ENCODE measurements around the gene STPG2.

Gene STPG2

GRCh38 chr4:98143001-98143899 is at the start of gene STPG2:
Gene STPG2, minus strand, starts transcription at chr4:98143476.
- peak; percentile 82 to 90 (median 87) for DNase-seq

GRCh38 chr4:98185279-98185678 is 42.0 kb upstream of the STPG2 start:
- no peak for DNase-seq

GRCh38 chr4:98181809-98182208 is 38.5 kb upstream of the STPG2 start:
- DNase-seq = no peak

GRCh38 chr4:98179951-98180350 is 36.7 kb upstream of the STPG2 start:
- DNase-seq = no peak

- DNase-seq = no peak
Measured at GRCh38 chr4:98176531-98176930, 33.3 kb upstream of the STPG2 start.

GRCh38 chr4:98170035-98170434 is 26.8 kb upstream of the STPG2 start:
- no peak for DNase-seq

GRCh38 chr4:98166731-98167041 is 23.4 kb upstream of the STPG2 start:
- no peak for DNase-seq

- DNase-seq = no peak
Measured at GRCh38 chr4:98166025-98166730, 22.9 kb upstream of the STPG2 start.

GRCh38 chr4:98162696-98163095 is 19.4 kb upstream of the STPG2 start:
- no peak for DNase-seq

- DNase-seq = no peak
Measured at GRCh38 chr4:98151145-98151924, 8.1 kb upstream of the STPG2 start.

- peak in 1 of 6 experiments; percentile 1 for DNase-seq
Measured at GRCh38 chr4:98150092-98150761, 7.0 kb upstream of the STPG2 start.

GRCh38 chr4:98148856-98149255 is 5.6 kb upstream of the STPG2 start:
- DNase-seq = no peak

GRCh38 chr4:98126141-98126540 is 17.1 kb downstream of the STPG2 start:
- no peak for DNase-seq

GRCh38 chr4:98125585-98125984 is 17.7 kb downstream of the STPG2 start:
- no peak for DNase-seq

GRCh38 chr4:98117363-98117762 is 25.9 kb downstream of the STPG2 start:
- no peak for DNase-seq

GRCh38 chr4:98113012-98113411 is 30.3 kb downstream of the STPG2 start:
- DNase-seq = peak in 2 of 6 experiments; percentile 1 to 2

GRCh38 chr4:98110929-98111328 is 32.3 kb downstream of the STPG2 start:
- no peak for DNase-seq

- no peak for DNase-seq
Measured at GRCh38 chr4:98110214-98110613, 33.1 kb downstream of the STPG2 start.

- no peak for DNase-seq
Measured at GRCh38 chr4:98102660-98103059, 40.6 kb downstream of the STPG2 start.

- no peak for DNase-seq
Measured at GRCh38 chr4:98101988-98102387, 41.3 kb downstream of the STPG2 start.

- DNase-seq = no peak
Measured at GRCh38 chr4:98098764-98099163, 44.5 kb downstream of the STPG2 start.

GRCh38 chr4:98094118-98094517 is 49.2 kb downstream of the STPG2 start:
- DNase-seq = no peak

GRCh38 chr4:98093662-98094061 is 49.6 kb downstream of the STPG2 start:
- DNase-seq = no peak
